Measurements from ENCODE around the gene ANKFN1.
"Not testable (repeated sequence)": the region's sequence is repeated elsewhere in the genome, so short reads cannot be mapped to it uniquely, and the experiment has no call there.

ANKFN1 gene

GRCh38 chr17:56392321-56392720 is 239.0 kb downstream of the ANKFN1 start:
- DNase-seq (ENCODE audit: low read depth) = no peak
- TF ChIP-seq CTCF (IDR thresholded peaks at IDR 0.05; ENCODE audit: low read length, missing control alignments) = no peak
- no peak overlapping the region for H3K4me3 ChIP-seq (replicated peaks; ENCODE audit: low read depth, low read length)

GRCh38 chr17:56393156-56393555 is 239.9 kb downstream of the ANKFN1 start:
- H3K4me3 ChIP-seq (replicated peaks; ENCODE audit: low read depth, low read length) = no peak overlapping the region
- no peak for TF ChIP-seq CTCF (IDR thresholded peaks at IDR 0.05; ENCODE audit: low read length, missing control alignments)
- no peak for DNase-seq (ENCODE audit: low read depth)

GRCh38 chr17:56395787-56396186 is 242.5 kb downstream of the ANKFN1 start:
- no peak for DNase-seq (ENCODE audit: low read depth)
- no peak for TF ChIP-seq CTCF (IDR thresholded peaks at IDR 0.05; ENCODE audit: low read length, missing control alignments)
- no peak overlapping the region for H3K4me3 ChIP-seq (replicated peaks; ENCODE audit: low read depth, low read length)

- no peak for DNase-seq (ENCODE audit: low read depth)
- H3K4me3 ChIP-seq (replicated peaks; ENCODE audit: low read depth, low read length) = no peak overlapping the region
- TF ChIP-seq CTCF (IDR thresholded peaks at IDR 0.05; ENCODE audit: low read length, missing control alignments) = no peak
Observed at GRCh38 chr17:56407086-56407485, 253.8 kb downstream of the ANKFN1 start.

- H3K4me3 ChIP-seq (replicated peaks; ENCODE audit: low read depth, low read length); DNase-seq (ENCODE audit: low read depth): not testable (repeated sequence)
Observed at GRCh38 chr17:56412356-56412755, 259.1 kb downstream of the ANKFN1 start.

GRCh38 chr17:56416682-56417351 is 263.5 kb downstream of the ANKFN1 start:
- DNase-seq (ENCODE audit: low read depth) = no peak

GRCh38 chr17:56424005-56424404 is 270.7 kb downstream of the ANKFN1 start:
- H3K4me3 ChIP-seq (replicated peaks; ENCODE audit: low read depth, low read length) = no peak overlapping the region
- no peak for DNase-seq (ENCODE audit: low read depth)
- TF ChIP-seq CTCF (IDR thresholded peaks at IDR 0.05; ENCODE audit: low read length, missing control alignments) = no peak

More at GRCh38 chr17:56416682-56417351, 263.5 kb downstream of the ANKFN1 start:
- no peak for TF ChIP-seq CTCF (IDR thresholded peaks at IDR 0.05; ENCODE audit: low read length, missing control alignments)
- H3K4me3 ChIP-seq (replicated peaks; ENCODE audit: low read depth, low read length) = no peak overlapping the region

Measured in fibroblast of pulmonary artery (primary cell).